Measurements from ENCODE around the gene PIK3R5. TPM values are rescaled to one million over a fixed set of nuclear protein-coding genes. Genes with fewer than 3 reads are reported as not detected.

Gene PIK3R5
- total RNA-seq, 1 experiment from 2014 or later = 2.5 TPM

GRCh38 chr17:8887301-8887700, 78.2 kb downstream of the PIK3R5 start:
- Histone ChIP-seq H3K79me2 (ENCODE audit: insufficient read depth, low read length) (no peaks in the 10 kb centered on the region), H3K9me3 (ENCODE audit: control insufficient read depth in 1 of 2, insufficient read depth in 1 of 2, low read depth in 1 of 2, low read length in 2 of 2) (no peaks in the 10 kb centered on the region), H3K4me3 (replicated peaks in 1 of 2; ENCODE audit: low read depth in 1 of 2, low read length in 2 of 2) (no peak overlapping the region), H2AFZ (ENCODE audit: low read depth, low read length, poor library complexity, severe bottlenecking) (no peak overlapping the region), H3K27me3 (ENCODE audit: insufficient read depth, low read length) (no peaks in the 10 kb centered on the region), H3K36me3 (ENCODE audit: control insufficient read depth in 1 of 2, insufficient read depth in 2 of 2, low read length in 2 of 2) (no peaks in the 10 kb centered on the region), H3K4me1 (ENCODE audit: control insufficient read depth in 1 of 2, insufficient read depth in 2 of 2, low read length in 2 of 2) (peaks cover 0 to 20% of the 10 kb centered on the region in 2 experiments; a peak in 2 of 4 replicates), H4K20me1 (ENCODE audit: insufficient read depth) (no peaks in the 10 kb centered on the region), H3K9ac (ENCODE audit: low read length) (no peak overlapping the region), H3K4me2 (ENCODE audit: low read length) (peak overlapping the region; percentile 87; the same call in 1 of the 2 replicates), H3K9me2 (ENCODE audit: insufficient read depth) (no peaks in the 10 kb centered on the region), H3K27ac (ENCODE audit: low read depth, low read length) (no peak overlapping the region)
- TF ChIP-seq RAD21 (IDR thresholded peaks at IDR 0.05; ENCODE audit: low read depth) (no peak), SP1 (IDR thresholded peaks at IDR 0.05; ENCODE audit: low read depth) (no peak), ZNF274 (IDR thresholded peaks at IDR 0.05; ENCODE audit: low read depth, low read length) (no peak), EZH2 (IDR thresholded peaks at IDR 0.05) (no peak), ATF3 (IDR thresholded peaks at IDR 0.05) (no peak), CBX3 (IDR thresholded peaks at IDR 0.05; ENCODE audit: low read depth) (no peak), CEBPB (IDR thresholded peaks at IDR 0.05; ENCODE audit: low read depth) (no peak), FOSL1 (IDR thresholded peaks at IDR 0.05; ENCODE audit: low read depth) (no peak)
- TF ChIP-seq, protein P1, sequence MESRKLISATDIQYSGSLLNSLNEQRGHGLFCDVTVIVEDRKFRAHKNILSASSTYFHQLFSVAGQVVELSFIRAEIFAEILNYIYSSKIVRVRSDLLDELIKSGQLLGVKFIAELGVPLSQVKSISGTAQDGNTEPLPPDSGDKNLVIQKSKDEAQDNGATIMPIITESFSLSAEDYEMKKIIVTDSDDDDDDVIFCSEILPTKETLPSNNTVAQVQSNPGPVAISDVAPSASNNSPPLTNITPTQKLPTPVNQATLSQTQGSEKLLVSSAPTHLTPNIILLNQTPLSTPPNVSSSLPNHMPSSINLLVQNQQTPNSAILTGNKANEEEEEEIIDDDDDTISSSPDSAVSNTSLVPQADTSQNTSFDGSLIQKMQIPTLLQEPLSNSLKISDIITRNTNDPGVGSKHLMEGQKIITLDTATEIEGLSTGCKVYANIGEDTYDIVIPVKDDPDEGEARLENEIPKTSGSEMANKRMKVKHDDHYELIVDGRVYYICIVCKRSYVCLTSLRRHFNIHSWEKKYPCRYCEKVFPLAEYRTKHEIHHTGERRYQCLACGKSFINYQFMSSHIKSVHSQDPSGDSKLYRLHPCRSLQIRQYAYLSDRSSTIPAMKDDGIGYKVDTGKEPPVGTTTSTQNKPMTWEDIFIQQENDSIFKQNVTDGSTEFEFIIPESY (IDR thresholded peaks at IDR 0.05; ENCODE audit: extremely low read depth, insufficient replicate concordance, low read length) = no peak
- ChIA-PET CTCF (no interaction called here), RAD21 (ENCODE audit: low non-redundant PET in 1 of 2, low total read pairs in 2 of 2, uncharacterized antibody in 2 of 2, unreplicated experiment in 2 of 2) (no interaction called here), POLR2A (no interaction called here)
- DNase-seq (ENCODE audit: low read depth, low spot score) = no peak
- intact Hi-C loops (cut with micrococcal nuclease) = no loop called here
- BruUV-seq (replicated peaks) = no TSS peak
- ATAC-seq = no peak

Data from HCT116 (cell line).